Fibroblast of lung (primary cell): Measurements from ENCODE around the gene PPP3CB.

ENCODE experiments used
- EZH2 ChIP-seq: IDR thresholded peaks from 2 replicates; pipeline ENCODE4 v1.5.1; 2012; ENCODE audit warnings: low read length, control low read depth, mild to moderate bottlenecking; ENCODE audit errors: missing control alignments
- TF ChIP-seq, protein P1 (sequence below), 2 donors: IDR thresholded peaks in 1 of 2; conservative IDR thresholded peaks in 1 of 2; 1 replicate in 1 of 2; 2 replicates in 1 of 2; pipeline ENCODE4 v1.5.1; 2011 to 2012; ENCODE audit warnings: low read length in 2 of 2, control low read depth in 1 of 2, inconsistent platforms in 1 of 2, low read depth in 1 of 2, mild to moderate bottlenecking in 1 of 2

DNA sequence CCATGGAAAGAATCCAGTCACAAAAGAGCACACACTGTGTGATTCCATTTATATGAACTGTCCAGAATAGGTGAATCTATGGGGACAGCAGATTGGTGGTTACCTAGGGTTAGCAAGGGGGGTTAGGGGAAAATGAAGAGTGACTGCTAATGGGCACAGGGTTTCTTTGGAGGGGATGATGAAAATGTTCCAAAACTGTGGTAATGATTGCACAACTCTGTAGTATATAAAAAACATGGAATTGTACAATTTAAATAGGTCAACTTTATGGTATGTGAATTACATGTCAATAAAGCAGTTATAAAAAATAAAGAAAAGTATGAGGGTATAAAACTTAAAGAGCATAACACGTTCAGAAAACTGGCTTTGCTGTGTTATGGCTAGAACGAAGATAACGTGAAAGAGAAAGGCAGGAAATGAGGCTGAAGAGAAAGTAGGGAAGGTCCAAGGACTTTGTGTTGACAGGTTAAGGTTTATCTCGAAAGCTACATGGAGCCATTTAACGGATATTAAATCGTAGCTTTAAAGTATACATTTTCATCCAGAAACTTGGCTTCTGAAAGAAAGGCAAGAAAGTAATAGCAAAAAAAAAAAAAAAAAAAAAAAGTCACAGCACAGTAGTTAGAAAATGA is 36.0 kb downstream of the PPP3CB start:
- TF ChIP-seq, protein P1, sequence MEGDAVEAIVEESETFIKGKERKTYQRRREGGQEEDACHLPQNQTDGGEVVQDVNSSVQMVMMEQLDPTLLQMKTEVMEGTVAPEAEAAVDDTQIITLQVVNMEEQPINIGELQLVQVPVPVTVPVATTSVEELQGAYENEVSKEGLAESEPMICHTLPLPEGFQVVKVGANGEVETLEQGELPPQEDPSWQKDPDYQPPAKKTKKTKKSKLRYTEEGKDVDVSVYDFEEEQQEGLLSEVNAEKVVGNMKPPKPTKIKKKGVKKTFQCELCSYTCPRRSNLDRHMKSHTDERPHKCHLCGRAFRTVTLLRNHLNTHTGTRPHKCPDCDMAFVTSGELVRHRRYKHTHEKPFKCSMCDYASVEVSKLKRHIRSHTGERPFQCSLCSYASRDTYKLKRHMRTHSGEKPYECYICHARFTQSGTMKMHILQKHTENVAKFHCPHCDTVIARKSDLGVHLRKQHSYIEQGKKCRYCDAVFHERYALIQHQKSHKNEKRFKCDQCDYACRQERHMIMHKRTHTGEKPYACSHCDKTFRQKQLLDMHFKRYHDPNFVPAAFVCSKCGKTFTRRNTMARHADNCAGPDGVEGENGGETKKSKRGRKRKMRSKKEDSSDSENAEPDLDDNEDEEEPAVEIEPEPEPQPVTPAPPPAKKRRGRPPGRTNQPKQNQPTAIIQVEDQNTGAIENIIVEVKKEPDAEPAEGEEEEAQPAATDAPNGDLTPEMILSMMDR (conservative IDR thresholded peaks at IDR 0.05 in 1 of 2, IDR thresholded peaks at IDR 0.05 in 1 of 2; ENCODE audit: low read depth in 1 of 2, low read length in 2 of 2) = no peak
- TF ChIP-seq EZH2 = no peak
